ENCODE data around the gene CYP39A1.

DNA sequence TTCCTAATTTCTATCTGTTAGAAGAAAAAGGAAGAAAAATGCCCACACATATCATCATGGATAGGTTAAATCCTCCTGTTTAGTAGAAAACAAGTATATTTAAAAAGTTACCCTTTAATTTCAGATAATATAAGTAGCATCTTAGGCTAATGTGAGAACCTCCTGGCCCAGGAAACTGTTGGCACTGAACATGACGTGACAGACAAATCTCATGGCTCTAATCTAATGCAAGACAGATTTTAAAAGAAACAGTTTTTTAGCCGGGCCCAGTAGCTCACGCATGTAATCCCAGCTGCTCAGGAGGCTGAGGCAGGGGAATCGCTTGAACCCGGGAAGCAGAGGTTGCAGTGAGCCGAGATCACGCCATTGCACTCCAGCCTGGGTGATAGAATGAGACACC lies 22.9 kb downstream of the CYP39A1 start:
- TF ChIP-seq HOXB13 (CRISPR knock-in tag; IDR thresholded peaks at IDR 0.05; ENCODE audit: low read depth): no peak
- TF ChIP-seq, protein P1, sequence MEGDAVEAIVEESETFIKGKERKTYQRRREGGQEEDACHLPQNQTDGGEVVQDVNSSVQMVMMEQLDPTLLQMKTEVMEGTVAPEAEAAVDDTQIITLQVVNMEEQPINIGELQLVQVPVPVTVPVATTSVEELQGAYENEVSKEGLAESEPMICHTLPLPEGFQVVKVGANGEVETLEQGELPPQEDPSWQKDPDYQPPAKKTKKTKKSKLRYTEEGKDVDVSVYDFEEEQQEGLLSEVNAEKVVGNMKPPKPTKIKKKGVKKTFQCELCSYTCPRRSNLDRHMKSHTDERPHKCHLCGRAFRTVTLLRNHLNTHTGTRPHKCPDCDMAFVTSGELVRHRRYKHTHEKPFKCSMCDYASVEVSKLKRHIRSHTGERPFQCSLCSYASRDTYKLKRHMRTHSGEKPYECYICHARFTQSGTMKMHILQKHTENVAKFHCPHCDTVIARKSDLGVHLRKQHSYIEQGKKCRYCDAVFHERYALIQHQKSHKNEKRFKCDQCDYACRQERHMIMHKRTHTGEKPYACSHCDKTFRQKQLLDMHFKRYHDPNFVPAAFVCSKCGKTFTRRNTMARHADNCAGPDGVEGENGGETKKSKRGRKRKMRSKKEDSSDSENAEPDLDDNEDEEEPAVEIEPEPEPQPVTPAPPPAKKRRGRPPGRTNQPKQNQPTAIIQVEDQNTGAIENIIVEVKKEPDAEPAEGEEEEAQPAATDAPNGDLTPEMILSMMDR (IDR thresholded peaks at IDR 0.05): no peak

Measured in A549 (cell line).